AML-193 (cell line): ENCODE data around the gene RNF187.
"Not testable (repeated sequence)": the region's sequence is repeated elsewhere in the genome, so short reads cannot be mapped to it uniquely, and the experiment has no call there.

Experiments
- DNase-seq, 2 experiments: peaks; one replicate each; lab custom pipeline; 2025; lab: John Stamatoyannopoulos, UW

RNF187 gene

GRCh38 chr1:228460821-228461220 is 26.4 kb upstream of the RNF187 start:
- DNase-seq, result no peak

DNA sequence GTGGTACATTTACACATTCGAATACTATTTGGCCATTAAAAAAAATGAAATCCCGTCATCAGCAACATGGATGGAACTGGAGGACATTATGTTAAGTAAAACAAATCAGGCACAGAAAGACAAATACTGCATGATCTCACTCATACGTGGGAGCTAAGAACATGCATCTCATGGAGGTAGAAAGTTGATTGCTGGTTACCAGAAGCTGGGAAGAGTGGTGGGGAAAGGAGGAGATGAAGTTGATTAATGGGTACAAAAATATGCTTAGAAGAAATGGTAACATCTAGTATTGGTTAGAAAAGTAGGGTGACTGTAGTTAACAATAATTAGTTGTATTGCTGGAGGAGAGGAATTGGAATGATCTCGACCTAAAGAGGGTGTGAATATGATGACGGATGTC is 24.6 kb upstream of the RNF187 start:
- DNase-seq, result no peak

DNA sequence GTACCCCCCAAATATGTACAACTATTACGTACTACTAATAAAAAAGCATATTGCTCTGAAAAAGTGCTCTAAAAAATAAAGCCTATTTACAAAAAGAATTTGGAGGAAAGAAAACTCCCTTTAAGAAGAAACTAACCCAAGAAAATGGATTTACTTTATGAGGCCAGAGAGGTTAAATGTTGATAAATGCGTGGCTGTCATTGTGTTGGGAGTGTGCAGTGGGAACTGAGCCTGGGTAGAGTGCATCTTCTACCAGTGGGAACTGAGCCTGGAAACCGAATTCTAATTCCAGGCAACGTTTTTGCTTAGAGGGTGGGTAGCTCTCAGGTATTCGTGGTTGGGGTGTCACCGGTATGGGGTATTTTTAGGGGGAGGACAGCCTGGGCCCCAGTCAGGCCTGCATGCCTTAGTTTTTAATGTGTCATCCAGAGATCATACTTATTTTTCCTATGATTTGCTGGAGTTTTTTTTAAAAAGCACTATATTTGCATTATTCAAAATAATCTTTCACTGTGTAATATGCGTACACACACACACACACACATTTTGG is 24.1 kb upstream of the RNF187 start:
- no peak for DNase-seq

GRCh38 chr1:228463559-228464455 is 23.4 kb upstream of the RNF187 start:
- no peak for DNase-seq

GRCh38 chr1:228464487-228464983 is 22.6 kb upstream of the RNF187 start:
- no peak for DNase-seq

DNA sequence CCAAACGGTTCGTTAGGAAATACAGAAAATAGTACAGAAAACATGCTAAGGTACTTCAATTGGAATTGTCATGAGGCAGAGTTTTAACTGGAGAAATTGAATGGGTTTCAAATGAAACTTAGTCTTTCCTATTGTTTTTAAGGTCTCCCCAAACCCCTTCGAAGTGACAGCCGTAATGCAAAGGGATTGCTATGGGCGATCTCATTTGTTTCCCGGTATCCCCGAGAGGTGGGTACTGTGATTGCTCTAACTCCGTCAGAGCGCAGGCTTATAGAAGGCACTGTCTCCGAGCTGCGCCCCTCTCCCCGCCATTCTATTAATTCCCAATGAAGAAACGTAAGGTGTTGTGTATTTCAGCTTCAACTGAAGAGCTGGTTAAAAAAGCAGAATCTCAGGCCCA is 22.0 kb upstream of the RNF187 start:
- DNase-seq, result no peak

GRCh38 chr1:228465571-228466146 is 21.5 kb upstream of the RNF187 start:
- no peak for DNase-seq

- not testable (repeated sequence) for DNase-seq
These were observed 19.0 kb upstream of the RNF187 start for GRCh38 chr1:228468188-228468587.

- DNase-seq, result no peak
These were observed 17.6 kb upstream of the RNF187 start for GRCh38 chr1:228469413-228470162.

DNA sequence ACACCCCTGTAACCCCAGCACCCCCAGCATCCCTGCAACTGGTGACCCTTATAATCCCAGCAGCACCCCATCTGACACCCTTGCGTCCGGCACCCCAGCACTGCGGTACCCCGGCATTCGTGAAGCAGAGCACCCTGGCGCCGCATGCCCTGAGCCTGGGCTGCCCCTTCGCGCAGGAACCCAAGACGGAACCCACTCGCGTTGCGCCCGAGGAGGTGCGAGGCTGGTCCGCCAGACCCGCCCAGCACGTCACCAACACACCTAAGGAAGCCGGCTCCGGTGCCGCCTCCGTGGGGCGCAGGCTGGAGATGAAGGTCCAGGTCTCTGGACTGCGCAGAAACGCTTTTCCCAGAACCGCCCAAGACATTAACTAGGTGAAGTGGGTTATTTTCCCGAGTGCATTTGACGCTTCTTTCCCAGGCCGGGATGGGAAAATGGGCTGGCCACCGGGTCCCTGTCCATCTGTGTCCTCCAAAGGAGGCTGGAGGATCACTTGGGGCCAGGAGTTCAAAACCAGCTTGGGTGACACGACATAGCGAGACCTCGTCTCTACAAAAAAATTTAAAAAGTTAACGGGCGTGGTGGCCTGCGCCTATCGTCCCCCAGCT is 15.9 kb upstream of the RNF187 start:
- no peak for DNase-seq

DNA sequence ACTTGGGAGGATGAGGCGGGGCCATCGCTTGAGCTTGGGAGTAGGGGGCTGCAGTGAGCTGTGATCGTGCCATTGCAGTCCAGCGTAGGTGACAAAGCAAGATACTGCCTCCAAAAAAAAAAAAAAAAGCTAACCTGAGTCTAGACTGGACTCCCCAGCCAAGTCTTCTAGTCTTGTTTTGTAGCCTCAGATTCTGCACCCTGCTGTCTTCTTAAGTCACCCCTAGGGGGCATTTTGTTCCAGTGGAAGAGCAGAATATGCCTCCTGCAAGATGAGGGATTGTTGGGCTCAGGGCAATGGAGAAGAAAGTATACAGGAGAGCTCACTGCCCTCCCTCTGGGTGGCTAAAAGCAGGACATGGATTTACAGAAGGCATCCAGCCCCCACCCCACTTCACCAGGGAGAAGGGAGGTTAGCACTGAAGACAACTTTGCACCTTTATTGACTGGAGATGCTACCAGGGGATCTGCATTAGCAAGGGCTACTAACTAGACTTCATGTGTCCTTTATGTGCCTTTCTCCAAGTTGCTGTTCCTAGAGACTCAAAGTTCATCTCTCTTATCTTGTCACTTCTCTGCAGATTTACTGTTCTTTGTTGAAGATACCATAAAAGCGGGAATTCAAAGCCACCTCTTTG is 15.3 kb upstream of the RNF187 start:
- DNase-seq, result peak; percentile 57 to 83

- DNase-seq, result peak in 1 of 2 experiments; percentile 9
These were observed 14.5 kb upstream of the RNF187 start for GRCh38 chr1:228472655-228473054.

DNA sequence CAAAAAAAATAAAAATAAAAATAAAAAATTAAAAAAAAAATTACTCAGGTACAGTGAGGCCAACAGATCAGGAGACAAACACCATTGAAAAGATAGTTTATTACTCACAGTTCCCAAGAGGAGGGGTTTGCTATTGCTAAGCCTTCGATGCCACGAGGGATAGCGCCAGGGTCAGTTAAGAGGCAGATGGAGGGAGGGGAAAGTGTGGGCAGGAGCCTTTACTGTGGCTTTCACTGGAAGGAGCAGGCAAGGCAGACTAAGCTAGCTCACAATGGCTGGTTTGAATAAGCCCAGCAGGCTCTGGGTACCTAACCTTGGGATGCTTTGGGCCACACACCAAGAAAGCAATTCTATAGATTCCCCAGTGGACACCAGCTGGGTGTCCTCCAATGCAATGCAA is 12.7 kb upstream of the RNF187 start:
- no peak for DNase-seq

GRCh38 chr1:228475812-228476211 is 11.4 kb upstream of the RNF187 start:
- DNase-seq, result no peak

DNA sequence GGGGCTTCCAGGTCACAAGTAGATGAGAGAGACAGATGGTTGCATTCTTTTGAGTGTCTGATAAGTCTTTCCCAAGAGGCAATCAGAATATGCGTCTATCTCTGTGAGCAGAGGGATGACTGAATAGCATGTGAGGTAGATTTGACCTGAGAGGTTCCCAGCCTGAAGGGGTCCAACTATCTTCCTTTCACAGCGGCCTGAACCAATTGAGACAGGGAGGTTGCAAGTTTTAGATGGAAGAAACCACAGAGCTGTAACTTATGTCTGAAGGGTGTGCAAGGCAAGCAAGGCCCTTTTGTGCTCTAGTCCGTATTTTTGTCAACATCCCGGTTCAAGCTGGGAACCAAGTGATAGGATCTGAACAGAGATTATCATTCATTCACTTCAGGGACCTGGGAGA is 9.9 kb upstream of the RNF187 start:
- DNase-seq, result no peak

- DNase-seq, result no peak
These were observed 8.9 kb upstream of the RNF187 start for GRCh38 chr1:228478326-228478725.

GRCh38 chr1:228478912-228479711 is 8.1 kb upstream of the RNF187 start:
- DNase-seq, result peak; percentile 30 to 31

DNA sequence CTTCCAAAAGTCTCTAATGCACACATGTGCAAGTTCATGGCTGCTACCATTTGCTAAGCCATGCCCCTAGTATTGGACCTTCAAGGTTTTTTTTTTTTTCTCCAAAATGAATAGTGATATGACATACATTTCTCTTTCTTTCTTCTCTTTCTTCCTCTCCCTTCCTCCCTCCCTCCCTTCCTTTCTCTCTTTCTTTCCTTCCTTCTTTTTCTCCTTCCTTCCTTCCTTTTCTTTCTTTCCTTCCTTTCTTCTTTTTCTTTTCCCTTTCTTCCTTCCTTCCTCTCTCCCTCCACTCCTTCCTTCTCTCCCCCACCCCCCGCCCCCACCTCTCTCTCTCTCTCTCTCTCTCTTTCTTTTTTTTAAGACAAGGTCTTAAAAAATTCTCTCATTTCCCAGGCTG is 3.4 kb upstream of the RNF187 start:
- DNase-seq, result no peak

- peak; percentile 79 to 84 for DNase-seq
These were observed 416 bp upstream of the RNF187 start for GRCh38 chr1:228486596-228487335.
